ENCODE results near the gene COL23A1. TPM values are rescaled to one million over a fixed set of nuclear protein-coding genes. Genes with fewer than 3 reads are reported as not detected.

COL23A1 gene
- total and polyA plus RNA-seq, 2 experiments from 2014 or later: 1.1 to 5.1 TPM

DNA sequence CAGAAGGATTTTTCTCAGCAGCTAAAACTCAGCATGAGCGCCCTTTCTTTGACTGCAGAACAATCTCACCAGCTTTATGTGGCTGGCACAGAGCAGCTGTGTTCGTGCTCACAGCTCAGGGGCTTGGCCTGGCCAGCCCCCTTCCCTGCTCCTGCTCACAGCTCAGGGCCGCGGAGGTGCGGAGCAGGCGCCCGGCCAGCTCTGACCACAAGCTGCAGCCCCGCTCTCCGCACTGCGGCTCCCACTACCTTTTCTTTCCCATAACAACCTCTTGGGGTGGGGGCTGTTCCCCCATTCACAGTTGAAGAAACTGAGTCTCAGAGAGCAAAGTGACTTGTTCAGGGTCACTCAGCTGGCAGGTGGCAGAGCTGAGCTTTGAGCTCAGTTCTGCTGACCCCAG, 323.6 kb downstream of the COL23A1 start:
- Histone ChIP-seq H3K79me2 (no peaks in the 10 kb centered on the region), H3K4me1 (ENCODE audit: insufficient read depth) (no peaks in the 10 kb centered on the region), H3K36me3 (replicated peaks; ENCODE audit: insufficient read depth, low read depth) (no peaks in the 10 kb centered on the region), H3K4me2 (no peak overlapping the region), H2AFZ (no peak overlapping the region), H3K9me3 (ENCODE audit: low read depth) (no peaks in the 10 kb centered on the region), H3K9me2 (replicated peaks; ENCODE audit: insufficient read depth) (no peaks in the 10 kb centered on the region), H3K4me3 (no peak overlapping the region), H3K27ac (no peak overlapping the region), H3K27me3 (no peaks in the 10 kb centered on the region), H4K20me1 (ENCODE audit: insufficient read depth, poor library complexity, severe bottlenecking) (no peaks in the 10 kb centered on the region)
- DNase-seq (ENCODE audit: low spot score): no peak
- WGBS (ENCODE audit: low lambda C conversion rate, missing lambda C conversion rate): 95% methylated on average over 10 of the region's 10 CpGs
- TF ChIP-seq EZH2 (IDR thresholded peaks at IDR 0.05; ENCODE audit: borderline replicate concordance) (no peak), EZH2phosphoT487 (IDR thresholded peaks at IDR 0.05; ENCODE audit: low read depth, severe bottlenecking, unreplicated experiment) (no peak)
- TF ChIP-seq, protein P1, sequence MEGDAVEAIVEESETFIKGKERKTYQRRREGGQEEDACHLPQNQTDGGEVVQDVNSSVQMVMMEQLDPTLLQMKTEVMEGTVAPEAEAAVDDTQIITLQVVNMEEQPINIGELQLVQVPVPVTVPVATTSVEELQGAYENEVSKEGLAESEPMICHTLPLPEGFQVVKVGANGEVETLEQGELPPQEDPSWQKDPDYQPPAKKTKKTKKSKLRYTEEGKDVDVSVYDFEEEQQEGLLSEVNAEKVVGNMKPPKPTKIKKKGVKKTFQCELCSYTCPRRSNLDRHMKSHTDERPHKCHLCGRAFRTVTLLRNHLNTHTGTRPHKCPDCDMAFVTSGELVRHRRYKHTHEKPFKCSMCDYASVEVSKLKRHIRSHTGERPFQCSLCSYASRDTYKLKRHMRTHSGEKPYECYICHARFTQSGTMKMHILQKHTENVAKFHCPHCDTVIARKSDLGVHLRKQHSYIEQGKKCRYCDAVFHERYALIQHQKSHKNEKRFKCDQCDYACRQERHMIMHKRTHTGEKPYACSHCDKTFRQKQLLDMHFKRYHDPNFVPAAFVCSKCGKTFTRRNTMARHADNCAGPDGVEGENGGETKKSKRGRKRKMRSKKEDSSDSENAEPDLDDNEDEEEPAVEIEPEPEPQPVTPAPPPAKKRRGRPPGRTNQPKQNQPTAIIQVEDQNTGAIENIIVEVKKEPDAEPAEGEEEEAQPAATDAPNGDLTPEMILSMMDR (IDR thresholded peaks at IDR 0.05; ENCODE audit: poor library complexity): no peak

- no peaks in the 10 kb centered on the region for H4K20me1 ChIP-seq (ENCODE audit: insufficient read depth, poor library complexity, severe bottlenecking)
- no peaks in the 10 kb centered on the region for H3K27me3 ChIP-seq
- H3K79me2 ChIP-seq: no peaks in the 10 kb centered on the region
- H3K4me3 ChIP-seq: no peak overlapping the region
- H2AFZ ChIP-seq: no peak overlapping the region
- no peaks in the 10 kb centered on the region for H3K9me2 ChIP-seq (replicated peaks; ENCODE audit: insufficient read depth)
- 96% methylated on average over 7 of the region's 7 CpGs for WGBS (ENCODE audit: low lambda C conversion rate, missing lambda C conversion rate)
- no peak overlapping the region for H3K27ac ChIP-seq
- H3K4me1 ChIP-seq (ENCODE audit: insufficient read depth): no peaks in the 10 kb centered on the region
- H3K4me2 ChIP-seq: no peak overlapping the region
- H3K36me3 ChIP-seq (replicated peaks; ENCODE audit: insufficient read depth, low read depth): no peaks in the 10 kb centered on the region
- TF ChIP-seq, protein P1 (IDR thresholded peaks at IDR 0.05; ENCODE audit: poor library complexity): no peak
- TF ChIP-seq EZH2 (IDR thresholded peaks at IDR 0.05; ENCODE audit: borderline replicate concordance) (no peak), EZH2phosphoT487 (IDR thresholded peaks at IDR 0.05; ENCODE audit: low read depth, severe bottlenecking, unreplicated experiment) (no peak)
- DNase-seq (ENCODE audit: low spot score): no peak
- H3K9me3 ChIP-seq (ENCODE audit: low read depth): no peaks in the 10 kb centered on the region
These were observed 324.4 kb downstream of the COL23A1 start for GRCh38 chr5:178265746-178266145.

- Histone ChIP-seq H3K9me2 (replicated peaks; ENCODE audit: insufficient read depth) (no peaks in the 10 kb centered on the region), H3K27ac (no peak overlapping the region), H3K4me3 (no peak overlapping the region), H2AFZ (no peak overlapping the region), H3K9me3 (ENCODE audit: low read depth) (no peaks in the 10 kb centered on the region), H3K79me2 (no peaks in the 10 kb centered on the region), H3K4me2 (no peak overlapping the region), H3K36me3 (replicated peaks; ENCODE audit: insufficient read depth, low read depth) (no peaks in the 10 kb centered on the region), H4K20me1 (ENCODE audit: insufficient read depth, poor library complexity, severe bottlenecking) (no peaks in the 10 kb centered on the region), H3K27me3 (no peaks in the 10 kb centered on the region), H3K4me1 (ENCODE audit: insufficient read depth) (no peaks in the 10 kb centered on the region)
- WGBS (ENCODE audit: low lambda C conversion rate, missing lambda C conversion rate): 92% methylated on average over 4 of the region's 4 CpGs
- no peak for DNase-seq (ENCODE audit: low spot score)
- TF ChIP-seq, protein P1 (IDR thresholded peaks at IDR 0.05; ENCODE audit: poor library complexity): no peak
- TF ChIP-seq EZH2phosphoT487 (IDR thresholded peaks at IDR 0.05; ENCODE audit: low read depth, severe bottlenecking, unreplicated experiment) (no peak), EZH2 (IDR thresholded peaks at IDR 0.05; ENCODE audit: borderline replicate concordance) (no peak)
These were observed 326.1 kb downstream of the COL23A1 start for GRCh38 chr5:178264044-178264443.

Data from hepatocyte (in vitro differentiated cells).